ENCODE measurements around the gene VSIG10L2. TPM values are rescaled to one million over a fixed set of nuclear protein-coding genes. Genes with fewer than 3 reads are reported as not detected.
A peak's percentile ranks its signal among the peaks of the same experiment; 100 is the strongest.

Gene VSIG10L2
- total RNA-seq, 6 donors from 2014 or later, result 0.13 TPM; not detected in 5

DNA sequence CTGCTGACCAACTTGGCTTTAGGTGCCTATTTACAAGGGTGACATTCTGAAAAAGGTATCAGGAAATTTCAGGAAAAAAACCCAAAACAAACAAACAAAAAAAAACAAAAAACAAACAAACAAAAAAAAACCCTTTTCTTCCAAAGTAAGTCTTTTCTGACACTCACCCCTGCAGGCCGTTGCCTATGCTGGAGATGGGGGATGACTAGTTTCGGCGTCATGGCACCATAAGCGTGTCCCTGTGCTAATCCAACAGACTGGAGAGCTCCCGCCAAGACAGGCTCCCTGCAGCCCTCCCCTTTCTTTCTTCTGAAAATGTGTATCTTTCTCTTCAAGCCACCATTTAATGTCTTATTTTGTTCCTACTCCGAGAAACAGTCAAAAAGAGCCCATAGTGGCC is 13.7 kb downstream of the VSIG10L2 start:
- ATAC-seq (ENCODE audit: low FRiP score in 2 of 2), result no peak
- no peak for DNase-seq
- no peak for TF ChIP-seq POLR2A (IDR thresholded peaks at IDR 0.05)
- no peak for TF ChIP-seq POLR2AphosphoS5 (IDR thresholded peaks at IDR 0.05)
- no peak for TF ChIP-seq EP300 (IDR thresholded peaks at IDR 0.05)
- TF ChIP-seq, protein P1, sequence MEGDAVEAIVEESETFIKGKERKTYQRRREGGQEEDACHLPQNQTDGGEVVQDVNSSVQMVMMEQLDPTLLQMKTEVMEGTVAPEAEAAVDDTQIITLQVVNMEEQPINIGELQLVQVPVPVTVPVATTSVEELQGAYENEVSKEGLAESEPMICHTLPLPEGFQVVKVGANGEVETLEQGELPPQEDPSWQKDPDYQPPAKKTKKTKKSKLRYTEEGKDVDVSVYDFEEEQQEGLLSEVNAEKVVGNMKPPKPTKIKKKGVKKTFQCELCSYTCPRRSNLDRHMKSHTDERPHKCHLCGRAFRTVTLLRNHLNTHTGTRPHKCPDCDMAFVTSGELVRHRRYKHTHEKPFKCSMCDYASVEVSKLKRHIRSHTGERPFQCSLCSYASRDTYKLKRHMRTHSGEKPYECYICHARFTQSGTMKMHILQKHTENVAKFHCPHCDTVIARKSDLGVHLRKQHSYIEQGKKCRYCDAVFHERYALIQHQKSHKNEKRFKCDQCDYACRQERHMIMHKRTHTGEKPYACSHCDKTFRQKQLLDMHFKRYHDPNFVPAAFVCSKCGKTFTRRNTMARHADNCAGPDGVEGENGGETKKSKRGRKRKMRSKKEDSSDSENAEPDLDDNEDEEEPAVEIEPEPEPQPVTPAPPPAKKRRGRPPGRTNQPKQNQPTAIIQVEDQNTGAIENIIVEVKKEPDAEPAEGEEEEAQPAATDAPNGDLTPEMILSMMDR (IDR thresholded peaks at IDR 0.05), result no peak
- Histone ChIP-seq H3K4me1 (no peaks in the 10 kb centered on the region), H3K9me3 (no peaks in the 10 kb centered on the region), H3K36me3 (no peaks in the 10 kb centered on the region), H3K4me3 (no peak overlapping the region), H3K27ac (no peak overlapping the region), H3K27me3 (no peaks in the 10 kb centered on the region)
- WGBS, 2 donors, result 91 to 92% methylated on average over 6 of the region's 6 CpGs

DNA sequence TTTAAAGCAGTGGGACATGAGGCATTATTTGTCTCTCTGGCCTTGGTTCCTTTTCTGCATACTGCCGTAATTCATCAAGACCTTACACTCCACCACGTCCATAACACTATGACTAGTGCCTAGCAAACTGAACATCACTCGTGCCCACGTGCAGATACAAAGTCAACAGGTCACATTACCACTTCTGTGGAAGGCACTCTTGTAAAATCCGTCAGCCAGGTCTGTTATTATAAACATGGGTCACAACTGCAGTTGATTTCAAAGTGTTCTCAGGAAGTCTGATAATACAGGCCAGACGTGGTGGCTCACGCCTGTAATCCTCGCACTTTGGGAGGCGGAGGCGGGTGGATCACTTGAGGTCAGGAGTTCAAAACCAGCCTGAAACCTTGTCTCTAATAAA is 14.1 kb downstream of the VSIG10L2 start:
- no peak for TF ChIP-seq EP300 (IDR thresholded peaks at IDR 0.05)
- no peak for TF ChIP-seq POLR2AphosphoS5 (IDR thresholded peaks at IDR 0.05)
- no peak for TF ChIP-seq POLR2A (IDR thresholded peaks at IDR 0.05)
- TF ChIP-seq, protein P1 (IDR thresholded peaks at IDR 0.05), result no peak
- Histone ChIP-seq H3K9me3 (no peaks in the 10 kb centered on the region), H3K36me3 (no peaks in the 10 kb centered on the region), H3K27me3 (no peaks in the 10 kb centered on the region), H3K4me1 (no peaks in the 10 kb centered on the region), H3K27ac (no peak overlapping the region), H3K4me3 (no peak overlapping the region)
- no peak for ATAC-seq (ENCODE audit: low FRiP score in 2 of 2)
- WGBS, 2 donors, result 78 to 89% methylated on average over 10 of the region's 10 CpGs
- no peak for DNase-seq

DNA sequence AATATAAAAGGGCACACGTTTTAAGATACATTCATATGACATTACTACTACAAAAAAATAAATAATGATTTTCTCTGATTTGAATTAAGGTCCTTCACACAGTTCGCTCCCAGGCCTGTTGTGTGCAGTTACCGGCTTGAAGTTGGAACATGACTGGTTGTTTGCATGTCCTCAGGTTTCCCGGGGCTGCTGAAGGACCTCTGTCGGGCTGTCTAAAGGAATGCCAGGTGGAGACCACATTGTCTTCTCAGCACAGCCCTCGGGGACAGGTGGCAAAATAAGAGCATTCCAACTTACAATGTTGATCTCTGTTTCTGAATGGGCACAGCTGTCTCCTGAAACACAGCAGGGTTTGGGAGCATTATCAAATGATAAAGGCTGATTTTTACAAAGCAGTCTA is 14.9 kb downstream of the VSIG10L2 start:
- WGBS, 2 donors, result 80 to 84% methylated on average over 6 of the region's 6 CpGs
- Histone ChIP-seq H3K36me3 (no peaks in the 10 kb centered on the region), H3K4me3 (no peak overlapping the region), H3K27ac (no peak overlapping the region), H3K27me3 (no peaks in the 10 kb centered on the region), H3K9me3 (no peaks in the 10 kb centered on the region), H3K4me1 (no peaks in the 10 kb centered on the region)
- ATAC-seq (ENCODE audit: low FRiP score in 2 of 2) (no peak), DNase-seq (no peak)
- TF ChIP-seq POLR2A (IDR thresholded peaks at IDR 0.05) (no peak), POLR2AphosphoS5 (IDR thresholded peaks at IDR 0.05) (no peak)
- TF ChIP-seq, protein P1 (IDR thresholded peaks at IDR 0.05), result no peak

DNA sequence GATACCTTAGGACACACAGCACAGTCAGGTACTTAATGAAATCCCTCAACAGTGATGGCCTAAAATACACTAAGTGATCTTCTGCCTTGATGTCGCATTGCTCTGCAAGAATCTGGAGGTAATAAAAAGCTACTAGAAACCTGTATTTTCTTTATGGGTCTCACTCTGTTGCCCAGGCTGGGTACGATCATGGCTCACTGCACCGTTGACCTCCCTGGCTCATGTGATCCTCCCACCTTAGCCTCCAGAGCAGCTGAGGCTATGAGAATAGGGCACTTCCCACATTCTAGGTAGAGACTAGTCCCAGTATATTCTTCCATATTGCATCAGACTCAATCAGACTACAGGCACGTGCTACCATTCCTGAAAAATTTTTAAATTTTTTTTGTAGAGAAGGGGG is 21.7 kb downstream of the VSIG10L2 start:
- Histone ChIP-seq H3K4me1 (peaks cover 0 to 6% (median 0%) of the 10 kb centered on the region in 4 donors), H3K9me3 (no peaks in the 10 kb centered on the region), H3K27ac (no peak overlapping the region), H3K4me3 (no peak overlapping the region), H3K36me3 (no peaks in the 10 kb centered on the region), H3K27me3 (no peaks in the 10 kb centered on the region)
- TF ChIP-seq, protein P1 (IDR thresholded peaks at IDR 0.05), result no peak
- TF ChIP-seq EP300 (IDR thresholded peaks at IDR 0.05) (no peak), POLR2AphosphoS5 (IDR thresholded peaks at IDR 0.05) (no peak), POLR2A (IDR thresholded peaks at IDR 0.05) (no peak)
- no peak for ATAC-seq (ENCODE audit: low FRiP score in 2 of 2)
- DNase-seq, result no peak
- WGBS, 2 donors, result 94 to 97% methylated on average over 4 of the region's 4 CpGs

DNA sequence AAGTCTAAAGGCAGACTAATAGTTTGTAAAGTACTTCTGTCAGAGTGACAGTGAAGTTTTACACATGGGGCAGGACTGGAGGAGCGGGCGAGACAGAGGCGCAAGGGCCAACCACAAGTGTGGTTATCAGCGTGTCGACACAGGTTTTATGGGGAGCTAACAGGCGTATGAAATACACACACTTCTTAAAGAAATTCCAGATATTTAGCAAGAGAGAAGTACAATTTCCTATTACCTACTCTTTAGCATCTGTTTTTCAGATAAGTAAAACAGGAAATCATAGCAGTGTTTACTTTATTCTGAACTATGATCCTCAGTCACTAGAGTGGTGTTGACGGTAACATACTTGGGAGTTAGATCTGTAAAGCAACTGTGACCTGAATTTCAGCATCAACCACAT is 22.5 kb downstream of the VSIG10L2 start:
- Histone ChIP-seq H3K27me3 (no peaks in the 10 kb centered on the region), H3K27ac (no peak overlapping the region), H3K36me3 (no peaks in the 10 kb centered on the region), H3K4me1 (peaks cover 0 to 6% (median 0%) of the 10 kb centered on the region in 4 donors), H3K9me3 (no peaks in the 10 kb centered on the region), H3K4me3 (no peak overlapping the region)
- peak in 1 of 2 donors; percentile 46 for ATAC-seq (ENCODE audit: low FRiP score in 2 of 2)
- no peak for DNase-seq
- 29 to 40% methylated on average over 7 of the region's 7 CpGs for WGBS, 2 donors
- TF ChIP-seq, protein P1 (IDR thresholded peaks at IDR 0.05), result no peak
- TF ChIP-seq EP300 (IDR thresholded peaks at IDR 0.05) (no peak), POLR2A (IDR thresholded peaks at IDR 0.05) (no peak), POLR2AphosphoS5 (IDR thresholded peaks at IDR 0.05) (no peak)

Data from upper lobe of left lung (tissue), 6 donors.